Measurements from ENCODE around the gene ZNRF4. TPM values are rescaled to one million over a fixed set of nuclear protein-coding genes. Genes with fewer than 3 reads are reported as not detected.

The ZNRF4 gene
- total RNA-seq, 1 experiment from 2014 or later, result not detected

DNA sequence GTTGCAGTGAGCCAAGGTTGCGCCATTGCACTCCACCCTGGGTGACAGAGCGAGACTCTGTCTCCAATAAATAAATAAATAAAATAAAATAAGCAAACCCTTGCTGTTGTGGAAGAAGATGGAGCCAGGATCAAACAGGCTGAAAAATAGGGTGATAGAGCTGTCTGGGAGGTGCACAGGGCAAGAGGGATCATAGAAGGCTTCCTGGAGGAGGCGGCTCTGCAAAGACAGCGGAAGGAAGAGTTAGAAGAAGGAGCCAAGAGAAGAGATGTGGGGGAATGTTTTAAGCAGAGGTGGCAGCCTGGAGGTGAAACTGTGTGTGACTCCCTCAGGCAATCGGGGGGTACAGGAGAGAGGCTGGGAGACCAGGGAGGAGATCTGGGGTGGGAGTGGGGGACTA, 40.6 kb downstream of the ZNRF4 start:
- DNase-seq (ENCODE audit: low spot score) (no peak), ATAC-seq (no peak)
- Mint-ChIP-seq H3K9me3 (peaks cover 4% of the 10 kb centered on the region), H3K36me3 (no peaks in the 10 kb centered on the region), H3K27ac (no peak overlapping the region), H3K4me3 (no peak overlapping the region), H3K27me3 (ENCODE audit: low read depth) (peaks cover 95% of the 10 kb centered on the region), H3K4me1 (peaks cover 11% of the 10 kb centered on the region)
- CTCF ChIA-PET, result interaction anchor here (0.6 to 2.6 kb wide), 3 partner anchors 8 to 72 kb away, joined by 4 to 8 read pairs (median 4); partner anchors contain the start of gene TINCR
- no peak for TF ChIP-seq SOX15 (CRISPR knock-in tag; IDR thresholded peaks at IDR 0.05)
- TF ChIP-seq ETV6 (CRISPR knock-in tag; IDR thresholded peaks at IDR 0.05), result no peak
- TF ChIP-seq, protein P1, sequence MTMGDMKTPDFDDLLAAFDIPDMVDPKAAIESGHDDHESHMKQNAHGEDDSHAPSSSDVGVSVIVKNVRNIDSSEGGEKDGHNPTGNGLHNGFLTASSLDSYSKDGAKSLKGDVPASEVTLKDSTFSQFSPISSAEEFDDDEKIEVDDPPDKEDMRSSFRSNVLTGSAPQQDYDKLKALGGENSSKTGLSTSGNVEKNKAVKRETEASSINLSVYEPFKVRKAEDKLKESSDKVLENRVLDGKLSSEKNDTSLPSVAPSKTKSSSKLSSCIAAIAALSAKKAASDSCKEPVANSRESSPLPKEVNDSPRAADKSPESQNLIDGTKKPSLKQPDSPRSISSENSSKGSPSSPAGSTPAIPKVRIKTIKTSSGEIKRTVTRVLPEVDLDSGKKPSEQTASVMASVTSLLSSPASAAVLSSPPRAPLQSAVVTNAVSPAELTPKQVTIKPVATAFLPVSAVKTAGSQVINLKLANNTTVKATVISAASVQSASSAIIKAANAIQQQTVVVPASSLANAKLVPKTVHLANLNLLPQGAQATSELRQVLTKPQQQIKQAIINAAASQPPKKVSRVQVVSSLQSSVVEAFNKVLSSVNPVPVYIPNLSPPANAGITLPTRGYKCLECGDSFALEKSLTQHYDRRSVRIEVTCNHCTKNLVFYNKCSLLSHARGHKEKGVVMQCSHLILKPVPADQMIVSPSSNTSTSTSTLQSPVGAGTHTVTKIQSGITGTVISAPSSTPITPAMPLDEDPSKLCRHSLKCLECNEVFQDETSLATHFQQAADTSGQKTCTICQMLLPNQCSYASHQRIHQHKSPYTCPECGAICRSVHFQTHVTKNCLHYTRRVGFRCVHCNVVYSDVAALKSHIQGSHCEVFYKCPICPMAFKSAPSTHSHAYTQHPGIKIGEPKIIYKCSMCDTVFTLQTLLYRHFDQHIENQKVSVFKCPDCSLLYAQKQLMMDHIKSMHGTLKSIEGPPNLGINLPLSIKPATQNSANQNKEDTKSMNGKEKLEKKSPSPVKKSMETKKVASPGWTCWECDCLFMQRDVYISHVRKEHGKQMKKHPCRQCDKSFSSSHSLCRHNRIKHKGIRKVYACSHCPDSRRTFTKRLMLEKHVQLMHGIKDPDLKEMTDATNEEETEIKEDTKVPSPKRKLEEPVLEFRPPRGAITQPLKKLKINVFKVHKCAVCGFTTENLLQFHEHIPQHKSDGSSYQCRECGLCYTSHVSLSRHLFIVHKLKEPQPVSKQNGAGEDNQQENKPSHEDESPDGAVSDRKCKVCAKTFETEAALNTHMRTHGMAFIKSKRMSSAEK (CRISPR knock-in tag; IDR thresholded peaks at IDR 0.05; ENCODE audit: borderline replicate concordance), result no peak
- no peak for TF ChIP-seq ELF4 (CRISPR knock-in tag; IDR thresholded peaks at IDR 0.05; ENCODE audit: low read depth)
- TF ChIP-seq, protein P2, sequence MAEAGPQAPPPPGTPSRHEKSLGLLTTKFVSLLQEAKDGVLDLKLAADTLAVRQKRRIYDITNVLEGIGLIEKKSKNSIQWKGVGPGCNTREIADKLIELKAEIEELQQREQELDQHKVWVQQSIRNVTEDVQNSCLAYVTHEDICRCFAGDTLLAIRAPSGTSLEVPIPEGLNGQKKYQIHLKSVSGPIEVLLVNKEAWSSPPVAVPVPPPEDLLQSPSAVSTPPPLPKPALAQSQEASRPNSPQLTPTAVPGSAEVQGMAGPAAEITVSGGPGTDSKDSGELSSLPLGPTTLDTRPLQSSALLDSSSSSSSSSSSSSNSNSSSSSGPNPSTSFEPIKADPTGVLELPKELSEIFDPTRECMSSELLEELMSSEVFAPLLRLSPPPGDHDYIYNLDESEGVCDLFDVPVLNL (CRISPR knock-in tag; IDR thresholded peaks at IDR 0.05; ENCODE audit: borderline replicate concordance, low read depth), result no peak
- TF ChIP-seq, protein P3, sequence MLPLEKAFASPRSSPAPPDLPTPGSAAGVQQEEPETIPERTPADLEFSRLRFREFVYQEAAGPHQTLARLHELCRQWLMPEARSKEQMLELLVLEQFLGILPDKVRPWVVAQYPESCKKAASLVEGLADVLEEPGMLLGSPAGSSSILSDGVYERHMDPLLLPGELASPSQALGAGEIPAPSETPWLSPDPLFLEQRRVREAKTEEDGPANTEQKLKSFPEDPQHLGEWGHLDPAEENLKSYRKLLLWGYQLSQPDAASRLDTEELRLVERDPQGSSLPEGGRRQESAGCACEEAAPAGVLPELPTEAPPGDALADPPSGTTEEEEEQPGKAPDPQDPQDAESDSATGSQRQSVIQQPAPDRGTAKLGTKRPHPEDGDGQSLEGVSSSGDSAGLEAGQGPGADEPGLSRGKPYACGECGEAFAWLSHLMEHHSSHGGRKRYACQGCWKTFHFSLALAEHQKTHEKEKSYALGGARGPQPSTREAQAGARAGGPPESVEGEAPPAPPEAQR (CRISPR knock-in tag; IDR thresholded peaks at IDR 0.05), result no peak
- TF ChIP-seq IRF2 (CRISPR knock-in tag; IDR thresholded peaks at IDR 0.05; ENCODE audit: borderline replicate concordance, low read depth), result no peak
- no peak for TF ChIP-seq ATF1 (CRISPR knock-in tag; IDR thresholded peaks at IDR 0.05)
- POLR2A ChIA-PET, result no interaction called here

DNA sequence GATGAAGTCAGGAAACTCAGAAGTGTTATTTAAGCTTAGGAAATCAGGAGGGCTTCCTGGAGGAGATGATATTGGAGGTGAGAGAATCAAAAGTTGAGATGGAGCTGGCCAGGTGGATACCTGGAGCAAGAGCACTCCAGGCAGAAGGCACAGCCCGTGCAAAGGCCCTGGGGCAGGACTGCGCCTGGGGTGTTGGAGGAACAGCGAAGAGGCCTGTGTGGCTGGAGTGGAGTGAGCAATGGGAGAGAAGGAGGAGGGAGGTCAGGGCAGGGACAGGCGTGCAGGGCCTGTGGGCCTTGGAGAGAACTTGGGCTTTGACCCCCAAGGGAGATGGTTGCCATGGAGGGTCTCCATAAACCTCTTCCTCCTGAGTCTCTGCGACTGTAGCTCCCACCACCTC, 42.1 kb downstream of the ZNRF4 start:
- peaks cover 96% of the 10 kb centered on the region for H3K27me3 Mint-ChIP-seq (ENCODE audit: low read depth)

DNA sequence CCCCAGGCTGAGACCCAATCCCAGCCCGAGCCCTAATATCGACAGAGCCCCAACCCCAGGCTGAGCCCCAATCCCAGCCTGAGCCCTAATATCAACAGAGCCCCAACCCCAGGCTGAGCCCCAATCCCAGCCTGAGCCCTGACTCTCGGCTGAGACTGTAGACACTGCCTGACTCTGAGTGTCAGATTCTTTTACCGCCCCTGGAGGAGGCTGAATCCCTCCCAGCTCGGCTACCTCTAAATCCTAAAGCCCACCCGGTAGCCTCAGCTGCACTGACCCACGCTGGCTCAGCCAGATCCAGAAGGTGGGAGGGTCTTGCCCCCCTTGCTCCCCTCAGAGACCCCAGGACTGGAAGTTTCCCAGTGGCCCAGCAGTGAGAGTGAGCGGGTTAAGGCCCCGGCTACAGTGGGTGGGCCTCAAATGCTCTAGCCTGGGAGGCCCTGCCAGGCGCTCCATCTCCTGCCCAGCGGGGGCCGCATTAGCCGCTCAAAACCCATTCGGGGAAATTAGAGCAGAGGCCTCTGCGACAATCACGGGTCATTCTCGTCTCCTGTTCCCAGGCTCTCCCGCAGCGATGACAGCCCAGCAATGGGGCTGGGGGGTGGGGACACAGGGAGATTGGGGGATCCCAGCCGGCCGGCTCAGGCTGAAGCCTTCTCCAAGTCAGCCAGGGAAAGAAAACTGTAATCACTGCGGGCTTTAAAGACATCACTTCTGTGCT, 43.8 kb downstream of the ZNRF4 start:
- peak; percentile 76 for DNase-seq (ENCODE audit: low spot score)
- POLR2A ChIA-PET, result interaction anchor here (1.0 kb wide), 1 partner anchor 38 kb away, joined by 3 read pairs; no protein-coding TSS in a partner anchor

More for the DNA sequence above, 42.1 kb downstream of the ZNRF4 start:
- Mint-ChIP-seq H3K4me3 (no peak overlapping the region), H3K36me3 (peaks cover 5% of the 10 kb centered on the region), H3K9me3 (peaks cover 15% of the 10 kb centered on the region), H3K27ac (no peak overlapping the region), H3K4me1 (peaks cover 11% of the 10 kb centered on the region)
- TF ChIP-seq CREM (CRISPR knock-in tag; IDR thresholded peaks at IDR 0.05) (no peak), GTF2I (CRISPR knock-in tag; conservative IDR thresholded peaks at IDR 0.05) (peak; percentile 65; the same call in 1 of the 2 replicates)
- ChIA-PET POLR2A (no interaction called here), CTCF (no interaction called here)
- DNase-seq (ENCODE audit: low spot score) (no peak), ATAC-seq (no peak)

More for the DNA sequence above, 43.8 kb downstream of the ZNRF4 start:
- CTCF ChIA-PET, result interaction anchor here (0.9 to 1.3 kb wide), 3 partner anchors 38 to 122 kb away, joined by 3 to 4 read pairs (median 4); no protein-coding TSS in a partner anchor
- Mint-ChIP-seq H3K9me3 (peaks cover 26% of the 10 kb centered on the region), H3K27ac (no peak overlapping the region), H3K4me1 (peaks cover 7% of the 10 kb centered on the region), H3K36me3 (peaks cover 12% of the 10 kb centered on the region), H3K4me3 (no peak overlapping the region), H3K27me3 (ENCODE audit: low read depth) (peaks cover 96% of the 10 kb centered on the region)
- ATAC-seq, result peak; percentile 91
- TF ChIP-seq ZNF219 (CRISPR knock-in tag; IDR thresholded peaks at IDR 0.05; ENCODE audit: borderline replicate concordance) (no peak), TEAD1 (CRISPR knock-in tag; IDR thresholded peaks at IDR 0.05) (peak; percentile 82), ZNF423 (CRISPR knock-in tag; IDR thresholded peaks at IDR 0.05) (peak; percentile 84), SP1 (CRISPR knock-in tag; conservative IDR thresholded peaks at IDR 0.05) (peak; percentile 34; the same call in 1 of the 2 replicates), ZNF232 (CRISPR knock-in tag; IDR thresholded peaks at IDR 0.05) (no peak)
- TF ChIP-seq, protein P4, sequence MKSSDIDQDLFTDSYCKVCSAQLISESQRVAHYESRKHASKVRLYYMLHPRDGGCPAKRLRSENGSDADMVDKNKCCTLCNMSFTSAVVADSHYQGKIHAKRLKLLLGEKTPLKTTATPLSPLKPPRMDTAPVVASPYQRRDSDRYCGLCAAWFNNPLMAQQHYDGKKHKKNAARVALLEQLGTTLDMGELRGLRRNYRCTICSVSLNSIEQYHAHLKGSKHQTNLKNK (CRISPR knock-in tag; IDR thresholded peaks at IDR 0.05), result 0 out of 2 replicates have a peak, but pooled peaks have one; percentile 24
- TF ChIP-seq, protein P5, sequence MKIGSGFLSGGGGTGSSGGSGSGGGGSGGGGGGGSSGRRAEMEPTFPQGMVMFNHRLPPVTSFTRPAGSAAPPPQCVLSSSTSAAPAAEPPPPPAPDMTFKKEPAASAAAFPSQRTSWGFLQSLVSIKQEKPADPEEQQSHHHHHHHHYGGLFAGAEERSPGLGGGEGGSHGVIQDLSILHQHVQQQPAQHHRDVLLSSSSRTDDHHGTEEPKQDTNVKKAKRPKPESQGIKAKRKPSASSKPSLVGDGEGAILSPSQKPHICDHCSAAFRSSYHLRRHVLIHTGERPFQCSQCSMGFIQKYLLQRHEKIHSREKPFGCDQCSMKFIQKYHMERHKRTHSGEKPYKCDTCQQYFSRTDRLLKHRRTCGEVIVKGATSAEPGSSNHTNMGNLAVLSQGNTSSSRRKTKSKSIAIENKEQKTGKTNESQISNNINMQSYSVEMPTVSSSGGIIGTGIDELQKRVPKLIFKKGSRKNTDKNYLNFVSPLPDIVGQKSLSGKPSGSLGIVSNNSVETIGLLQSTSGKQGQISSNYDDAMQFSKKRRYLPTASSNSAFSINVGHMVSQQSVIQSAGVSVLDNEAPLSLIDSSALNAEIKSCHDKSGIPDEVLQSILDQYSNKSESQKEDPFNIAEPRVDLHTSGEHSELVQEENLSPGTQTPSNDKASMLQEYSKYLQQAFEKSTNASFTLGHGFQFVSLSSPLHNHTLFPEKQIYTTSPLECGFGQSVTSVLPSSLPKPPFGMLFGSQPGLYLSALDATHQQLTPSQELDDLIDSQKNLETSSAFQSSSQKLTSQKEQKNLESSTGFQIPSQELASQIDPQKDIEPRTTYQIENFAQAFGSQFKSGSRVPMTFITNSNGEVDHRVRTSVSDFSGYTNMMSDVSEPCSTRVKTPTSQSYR (CRISPR knock-in tag; IDR thresholded peaks at IDR 0.05), result peak; percentile 72; the same call in 1 of the 2 replicates

Measured in WTC11 (cell line).